ENCODE results near the gene SPATA13. TPM values are rescaled to one million over a fixed set of nuclear protein-coding genes. Genes with fewer than 3 reads are reported as not detected.
"Not testable (repeated sequence)": the region's sequence is repeated elsewhere in the genome, so short reads cannot be mapped to it uniquely, and the experiment has no call there.

The SPATA13 gene
- total RNA-seq, 4 donors from 2014 or later, result 10.0 to 24.6 (median 13.4) TPM

- no peak overlapping the region for H3K27ac ChIP-seq
- WGBS, 2 donors (ENCODE audit: low coverage in 1 of 2), result 47 to 60% methylated on average over 7 to 11 of the region's 11 CpGs
Measured at GRCh38 chr13:24119626-24120508, 40.7 kb upstream of the SPATA13 start.

GRCh38 chr13:24122045-24122444 is 38.5 kb upstream of the SPATA13 start:
- not testable (repeated sequence) for ATAC-seq, H3K27me3 ChIP-seq, H3K4me3 ChIP-seq, H3K4me1 ChIP-seq, H3K9me3 ChIP-seq, H3K27ac ChIP-seq, H3K36me3 ChIP-seq
- 89 to 94% methylated on average over 4 of the region's 4 CpGs for WGBS, 2 donors (ENCODE audit: low coverage in 1 of 2)

More at GRCh38 chr13:24119626-24120508, 40.7 kb upstream of the SPATA13 start:
- peaks cover 0 to 8% (median 0%) of the 10 kb centered on the region in 3 donors for H3K4me1 ChIP-seq
- H3K36me3 ChIP-seq, result no peaks in the 10 kb centered on the region
- TF ChIP-seq POLR2A (IDR thresholded peaks at IDR 0.05) (no peak), EP300 (IDR thresholded peaks at IDR 0.05) (no peak), CTCF (IDR thresholded peaks at IDR 0.05) (no peak), POLR2AphosphoS5 (IDR thresholded peaks at IDR 0.05) (no peak)
- ATAC-seq, result no peak
- H3K9me3 ChIP-seq, result no peaks in the 10 kb centered on the region
- H3K27me3 ChIP-seq, result no peaks in the 10 kb centered on the region
- no peak overlapping the region for H3K4me3 ChIP-seq

- Histone ChIP-seq H3K27me3 (peaks cover 5% of the 10 kb centered on the region), H3K9me3 (no peaks in the 10 kb centered on the region), H3K4me3 (no peak overlapping the region), H3K4me1 (peaks cover 0 to 8% (median 0%) of the 10 kb centered on the region in 3 donors), H3K36me3 (no peaks in the 10 kb centered on the region), H3K27ac (no peak overlapping the region)
- no peak for TF ChIP-seq POLR2AphosphoS5 (IDR thresholded peaks at IDR 0.05)
- TF ChIP-seq CTCF (IDR thresholded peaks at IDR 0.05), result no peak
- TF ChIP-seq POLR2A (IDR thresholded peaks at IDR 0.05), result no peak
- no peak for TF ChIP-seq EP300 (IDR thresholded peaks at IDR 0.05)
- 70 to 75% methylated on average over 5 of the region's 5 CpGs for WGBS, 2 donors (ENCODE audit: low coverage in 1 of 2)
- no peak for ATAC-seq
Measured at GRCh38 chr13:24122569-24122968, 38.0 kb upstream of the SPATA13 start.

GRCh38 chr13:24123761-24124160 is 36.8 kb upstream of the SPATA13 start:
- Histone ChIP-seq H3K36me3 (no peaks in the 10 kb centered on the region), H3K27ac (no peak overlapping the region), H3K27me3 (peaks cover 5% of the 10 kb centered on the region), H3K4me1 (peaks cover 0 to 8% (median 0%) of the 10 kb centered on the region in 3 donors), H3K4me3 (no peak overlapping the region), H3K9me3 (no peaks in the 10 kb centered on the region)
- 93 to 100% methylated on average over 2 of the region's 2 CpGs for WGBS, 2 donors (ENCODE audit: low coverage in 1 of 2)
- TF ChIP-seq CTCF (IDR thresholded peaks at IDR 0.05) (no peak), POLR2A (IDR thresholded peaks at IDR 0.05) (no peak), POLR2AphosphoS5 (IDR thresholded peaks at IDR 0.05) (no peak), EP300 (IDR thresholded peaks at IDR 0.05) (no peak)
- no peak for ATAC-seq

- Histone ChIP-seq H3K27ac (no peak overlapping the region), H3K4me3 (no peak overlapping the region), H3K27me3 (peaks cover 15% of the 10 kb centered on the region), H3K9me3 (no peaks in the 10 kb centered on the region), H3K36me3 (no peaks in the 10 kb centered on the region), H3K4me1 (peaks cover 0 to 3% (median 0%) of the 10 kb centered on the region in 3 donors)
- 55 to 79% methylated on average over 4 to 6 of the region's 9 CpGs for WGBS, 2 donors (ENCODE audit: low coverage in 1 of 2)
- no peak for ATAC-seq
- TF ChIP-seq POLR2A (IDR thresholded peaks at IDR 0.05) (no peak), CTCF (IDR thresholded peaks at IDR 0.05) (no peak), EP300 (IDR thresholded peaks at IDR 0.05) (no peak), POLR2AphosphoS5 (IDR thresholded peaks at IDR 0.05) (no peak)
Measured at GRCh38 chr13:24124789-24125476, 35.6 kb upstream of the SPATA13 start.
